Measurements from ENCODE around the gene RBP4. TPM values are rescaled to one million over a fixed set of nuclear protein-coding genes. Genes with fewer than 3 reads are reported as not detected.

Gene RBP4
- not detected for total RNA-seq

DNA sequence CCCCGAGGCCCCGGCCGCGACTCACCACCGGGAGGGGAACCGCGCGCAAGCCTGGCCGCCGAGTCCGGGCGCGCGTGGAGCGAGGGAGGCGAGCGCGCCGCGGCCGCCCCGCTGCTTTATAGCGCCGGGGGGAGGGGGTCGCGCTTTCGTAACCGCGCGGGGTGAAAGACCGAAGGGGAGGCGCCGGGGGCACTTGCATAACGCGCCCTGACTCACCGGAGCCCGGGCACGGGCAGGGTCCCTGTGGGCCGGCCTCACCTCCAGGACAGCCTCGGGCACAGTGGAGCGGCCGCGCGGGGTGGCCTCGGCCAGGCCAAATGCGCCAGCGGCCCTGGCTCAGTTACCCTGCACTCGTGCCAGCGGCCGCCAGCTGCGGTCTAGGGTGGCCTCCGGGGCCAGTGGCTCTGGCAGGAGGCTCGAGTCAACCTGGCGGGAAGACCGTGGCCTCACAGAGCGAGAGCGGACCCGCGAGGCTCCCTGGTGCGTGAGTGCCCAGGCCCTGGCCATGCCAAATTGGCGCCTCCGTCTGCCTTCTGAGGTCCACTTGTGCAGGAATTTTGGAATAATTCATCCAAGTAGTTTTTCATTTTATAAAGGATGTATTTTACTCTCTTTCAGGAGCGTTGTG, at the start of gene RBP4:
Gene RBP4, minus strand, starts transcription at position 90 of the 628 bp plus-strand sequence. CDS start 207 bp downstream, outside the sequence.
- DNase-seq (ENCODE audit: low read depth in 2 of 3, low spot score in 2 of 3): peak in 2 of 3 donors; percentile 14 to 26

DNA sequence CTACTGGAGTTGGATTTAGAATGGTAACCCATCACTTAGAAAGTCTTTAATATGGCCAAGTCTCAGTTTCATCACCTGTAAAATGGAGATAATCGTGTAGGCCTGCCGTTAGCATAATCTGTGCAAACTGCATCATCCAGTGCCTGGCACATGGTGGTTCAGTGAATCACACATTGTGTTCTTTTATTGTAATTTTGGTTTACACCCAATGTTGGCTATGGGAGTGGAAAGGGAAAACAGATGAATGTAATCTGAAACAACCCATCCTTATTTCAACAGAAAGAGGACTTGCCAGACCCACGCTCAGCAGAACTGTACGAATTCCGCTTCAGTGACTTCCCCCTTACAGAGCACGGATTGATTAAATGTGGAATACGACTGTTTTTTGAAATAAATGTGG, 38.8 kb upstream of the RBP4 start:
- no peak for DNase-seq (ENCODE audit: low read depth in 2 of 3, low spot score in 2 of 3)

DNA sequence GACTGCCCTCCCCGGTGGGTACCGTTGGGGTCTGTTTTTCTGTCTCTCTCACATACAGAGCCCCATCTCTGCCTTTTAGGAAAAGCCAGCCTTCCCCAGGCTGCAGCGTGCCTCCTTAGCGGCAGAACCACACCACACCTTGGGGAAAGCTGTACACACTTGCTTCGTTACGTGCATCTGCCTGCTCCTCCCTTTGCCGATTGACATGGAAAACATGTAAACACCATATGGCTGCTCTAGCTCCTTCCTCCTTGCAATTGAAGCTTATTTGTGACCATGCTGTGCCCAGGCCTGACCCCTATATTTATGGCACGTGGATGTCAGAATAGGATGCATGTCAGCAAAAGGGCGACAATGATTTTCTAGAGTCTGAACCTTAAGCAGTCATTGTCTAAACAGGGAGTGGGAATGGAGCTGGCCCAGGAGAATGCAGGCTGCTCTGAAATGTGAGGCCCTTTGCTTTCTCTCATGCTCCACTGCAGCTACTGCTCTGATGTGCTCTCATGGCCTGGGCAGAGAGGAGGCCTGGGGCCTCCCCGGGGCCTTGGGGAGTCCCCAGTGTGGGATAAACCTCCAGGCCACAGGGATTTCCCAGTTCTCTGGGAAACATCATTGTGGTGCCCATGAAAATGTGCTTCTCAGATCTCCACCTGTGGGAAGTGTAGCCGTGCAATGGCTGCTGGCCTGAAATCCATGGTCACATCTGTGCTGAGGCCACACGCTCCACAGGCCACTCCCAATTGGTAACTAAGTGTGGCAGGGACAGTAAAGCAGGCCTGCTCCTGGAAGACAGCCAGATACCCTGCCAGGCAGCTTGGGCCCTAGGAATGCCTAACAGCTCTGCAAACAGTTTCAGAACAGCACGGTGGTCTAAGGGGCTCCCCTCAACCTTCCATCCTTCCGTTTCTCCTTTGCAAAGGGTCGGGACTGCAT, 29.9 kb upstream of the RBP4 start:
- DNase-seq (ENCODE audit: low read depth in 2 of 3, low spot score in 2 of 3): no peak

DNA sequence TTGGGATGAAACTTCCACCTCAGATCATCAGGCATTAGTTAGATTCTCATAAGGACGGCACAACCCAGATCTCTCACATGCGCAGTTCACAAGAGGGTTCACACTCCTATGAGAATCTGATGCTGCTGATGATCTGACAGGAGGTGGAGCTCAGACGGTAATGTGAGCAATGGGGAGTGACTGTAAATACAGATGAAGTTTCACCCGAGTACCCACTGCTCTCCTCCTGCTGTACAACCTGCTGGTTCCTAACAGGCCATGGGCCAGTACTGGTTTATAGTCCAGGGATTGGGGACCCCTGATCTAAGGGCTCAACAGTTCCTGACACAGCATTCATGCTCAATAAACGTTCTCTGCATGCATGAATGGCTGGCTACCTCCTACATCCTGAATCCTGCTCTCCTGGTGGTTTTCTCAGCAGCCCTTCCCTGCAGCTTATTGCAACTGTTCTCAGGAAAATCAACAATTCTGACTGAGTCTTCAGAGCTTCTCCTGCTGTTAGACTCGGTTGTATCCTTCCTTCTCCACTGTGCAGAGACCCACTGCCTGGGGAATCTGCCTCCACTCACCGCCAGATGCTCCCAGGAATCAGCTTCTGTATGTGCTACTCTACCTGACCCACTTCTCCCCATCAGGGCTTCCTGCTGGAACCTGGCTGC, 28.7 kb upstream of the RBP4 start:
- no peak for DNase-seq (ENCODE audit: low read depth in 2 of 3, low spot score in 2 of 3)

DNA sequence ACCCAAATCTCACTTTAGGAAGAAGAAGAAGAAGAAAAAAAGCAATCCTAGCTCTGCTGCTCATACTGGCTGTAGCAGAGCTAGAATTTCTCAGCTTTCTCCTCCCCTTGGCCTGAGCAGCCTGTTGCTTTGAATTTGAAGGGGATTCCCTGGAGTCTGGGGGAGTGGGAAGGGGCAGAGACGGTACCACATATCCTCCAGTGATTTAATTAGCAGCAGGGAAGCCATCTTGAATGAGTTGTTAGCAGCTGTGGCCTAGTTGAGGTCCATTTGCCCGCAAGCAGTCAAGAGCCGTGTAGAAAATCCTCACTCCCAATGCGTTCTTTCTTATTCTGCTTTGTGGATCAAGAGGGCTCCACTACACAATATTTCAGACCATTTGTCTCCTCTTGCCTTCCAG, 27.8 kb upstream of the RBP4 start:
- DNase-seq (ENCODE audit: low read depth in 2 of 3, low spot score in 2 of 3): no peak

DNA sequence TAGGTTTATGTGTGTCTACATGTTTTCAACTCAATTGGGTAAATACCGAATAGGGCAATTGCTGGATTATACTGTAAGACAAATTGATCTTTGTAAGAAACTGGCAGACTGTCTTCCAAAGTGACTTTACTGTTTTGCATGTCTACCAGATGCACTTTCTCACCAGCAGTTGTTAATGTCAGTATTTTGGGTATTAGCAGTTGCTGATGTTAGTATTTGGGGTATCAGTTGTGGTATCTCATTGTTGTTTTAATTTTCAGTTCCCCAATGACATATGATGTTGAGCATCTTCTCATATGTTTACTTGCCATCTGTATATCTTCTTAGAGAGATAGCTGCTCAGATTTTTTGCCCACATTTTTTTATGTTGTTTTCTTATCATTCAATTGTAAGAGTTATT, 21.9 kb upstream of the RBP4 start:
- DNase-seq (ENCODE audit: low read depth in 2 of 3, low spot score in 2 of 3): no peak

DNA sequence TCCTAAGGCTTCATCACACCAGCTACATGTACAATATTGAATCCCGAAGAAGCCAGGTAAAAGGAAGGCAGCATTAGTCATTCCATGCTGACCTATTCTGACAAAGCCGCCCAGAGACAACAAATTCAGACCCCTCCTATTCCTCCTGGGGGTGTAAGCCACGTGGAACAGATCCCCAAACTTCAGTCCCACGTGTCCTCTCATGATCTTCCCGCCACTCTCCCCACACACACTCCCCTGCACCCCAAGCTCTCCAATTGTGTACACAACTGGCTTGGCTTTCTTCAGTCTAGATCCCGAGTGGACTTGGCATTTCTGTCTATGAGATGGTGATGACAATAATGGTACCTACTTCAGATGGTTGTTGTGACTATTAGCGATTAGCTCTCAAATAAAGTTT, 19.9 kb upstream of the RBP4 start:
- no peak for DNase-seq (ENCODE audit: low read depth in 2 of 3, low spot score in 2 of 3)

DNA sequence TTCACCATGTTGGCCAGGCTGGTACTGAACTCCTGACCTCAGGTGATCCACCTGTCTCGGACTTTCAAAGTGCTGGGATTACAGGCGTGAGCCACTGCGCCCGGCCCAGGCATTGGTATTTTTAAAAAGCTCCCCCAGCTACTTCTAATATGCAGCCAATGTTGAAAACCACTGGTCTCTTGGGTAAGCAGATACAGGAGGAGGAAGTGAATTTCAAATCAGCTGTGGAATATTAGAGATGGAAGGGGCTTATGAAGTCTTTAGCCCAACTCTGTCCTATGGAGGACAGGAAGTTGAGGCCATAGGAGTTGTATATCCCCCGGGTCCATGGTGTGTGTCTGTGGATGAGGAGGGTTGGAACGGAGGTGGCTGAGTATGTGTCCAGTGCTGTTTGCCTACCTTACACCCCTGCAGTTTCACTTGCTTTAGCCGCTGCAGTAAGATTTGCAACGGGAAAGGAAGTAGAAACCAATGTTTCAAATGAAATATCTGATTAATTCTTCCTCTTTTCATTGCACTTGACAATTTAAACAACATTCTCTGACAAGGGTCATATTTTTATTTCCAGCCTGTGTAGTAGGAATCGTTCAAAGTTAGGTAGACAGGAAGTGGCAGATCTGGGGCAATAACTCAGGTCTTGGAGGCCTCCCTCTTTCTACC, 14.7 kb upstream of the RBP4 start:
- peak in 1 of 3 donors; percentile 22 for DNase-seq (ENCODE audit: low read depth in 2 of 3, low spot score in 2 of 3)

DNA sequence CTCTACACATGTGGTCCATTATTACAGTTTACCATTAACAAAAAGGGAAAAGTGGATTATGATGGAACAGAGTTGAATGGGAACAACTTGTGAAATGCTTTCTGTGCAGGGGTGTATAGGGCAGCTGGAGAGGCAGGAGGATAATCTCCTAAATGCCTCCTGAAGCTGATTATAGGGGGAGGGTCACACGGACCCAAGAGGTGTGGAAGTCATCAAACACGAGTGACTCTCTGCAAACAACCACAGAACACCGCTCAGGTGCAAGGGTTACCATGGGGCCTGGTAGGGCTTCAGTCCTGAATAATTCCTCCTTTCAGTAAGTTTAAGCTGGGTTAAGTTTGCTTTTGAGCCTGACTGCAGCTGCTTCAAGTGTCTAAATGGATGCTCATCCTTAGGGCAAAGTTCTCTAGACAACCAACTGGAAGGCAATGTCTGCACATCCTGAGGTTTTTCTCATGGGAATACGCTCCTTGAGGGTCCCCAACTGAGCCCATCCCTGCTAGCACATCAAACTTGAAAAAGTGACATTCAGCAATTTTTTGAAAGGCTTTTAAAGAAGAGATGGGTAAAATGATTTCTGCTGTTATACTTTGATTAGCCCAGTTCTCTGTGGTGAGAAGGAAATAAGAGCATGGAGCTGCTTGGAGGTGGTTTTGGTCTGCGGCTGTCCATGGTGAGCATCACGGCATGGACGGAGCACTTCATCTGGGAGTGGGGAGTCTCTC, 13.2 kb upstream of the RBP4 start:
- no peak for DNase-seq (ENCODE audit: low read depth in 2 of 3, low spot score in 2 of 3)

DNA sequence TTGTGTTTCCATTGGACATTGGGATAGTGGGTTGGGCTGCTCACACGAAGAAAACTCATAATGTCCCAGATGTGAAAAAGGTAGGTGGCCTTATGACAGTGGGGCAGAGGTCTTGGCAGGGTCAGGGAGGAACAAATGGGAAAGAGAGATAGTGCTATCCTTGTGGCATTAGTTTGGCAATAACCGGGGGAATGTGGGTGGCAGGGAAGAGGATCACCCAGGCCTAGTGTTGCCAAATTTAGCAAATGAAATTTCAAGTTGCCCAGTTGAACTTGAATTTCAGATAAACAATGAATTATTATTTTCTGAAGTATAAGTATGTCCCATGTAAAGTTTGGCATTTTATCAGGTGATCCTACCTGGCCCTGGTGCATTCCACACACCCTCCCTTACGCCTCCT, 12.1 kb upstream of the RBP4 start:
- no peak for DNase-seq (ENCODE audit: low read depth in 2 of 3, low spot score in 2 of 3)

DNA sequence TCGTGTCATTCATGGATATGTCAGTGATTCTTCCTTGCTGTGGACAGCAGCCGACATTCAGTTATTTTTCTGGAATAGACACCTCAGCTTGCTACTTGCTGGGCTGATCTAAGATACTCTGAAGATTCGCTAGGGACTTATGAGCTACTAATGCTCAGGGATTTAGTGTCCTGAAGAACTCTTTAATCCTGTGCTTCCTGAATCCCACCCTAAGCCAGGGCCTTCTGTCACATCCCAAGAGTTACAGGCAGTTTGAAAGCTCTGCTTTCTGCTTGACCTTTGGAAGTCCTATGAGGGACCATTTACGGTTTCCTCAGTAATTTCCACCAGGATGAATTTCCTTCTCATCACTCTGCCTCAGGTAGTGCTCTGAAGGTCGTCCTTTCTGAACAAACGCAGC, 11.3 kb upstream of the RBP4 start, which contains the start of gene PDE6C:
Gene PDE6C, plus strand, starts transcription at position 227 of the 400 bp plus-strand sequence. CDS start 189 bp downstream, outside the sequence.
- DNase-seq (ENCODE audit: low read depth in 2 of 3, low spot score in 2 of 3): no peak

DNA sequence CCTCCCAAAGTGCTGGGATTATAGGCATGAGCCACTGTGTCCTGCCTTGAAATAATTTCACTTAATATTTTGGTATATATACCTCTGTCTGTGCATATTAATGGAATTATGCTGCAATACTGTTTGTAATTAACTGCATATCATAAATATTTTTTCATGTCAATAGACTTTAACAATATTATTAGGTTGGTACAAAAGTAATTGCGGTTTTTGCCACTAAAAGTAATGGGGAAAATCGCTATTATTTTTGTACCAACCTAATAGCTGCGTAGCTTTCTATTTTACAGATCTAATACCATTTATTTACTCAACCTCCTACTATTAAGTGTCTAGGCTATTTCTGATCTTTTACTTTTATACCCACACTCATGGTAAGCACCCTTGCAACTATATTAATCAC, 7.4 kb upstream of the RBP4 start:
- no peak for DNase-seq (ENCODE audit: low read depth in 2 of 3, low spot score in 2 of 3)

DNA sequence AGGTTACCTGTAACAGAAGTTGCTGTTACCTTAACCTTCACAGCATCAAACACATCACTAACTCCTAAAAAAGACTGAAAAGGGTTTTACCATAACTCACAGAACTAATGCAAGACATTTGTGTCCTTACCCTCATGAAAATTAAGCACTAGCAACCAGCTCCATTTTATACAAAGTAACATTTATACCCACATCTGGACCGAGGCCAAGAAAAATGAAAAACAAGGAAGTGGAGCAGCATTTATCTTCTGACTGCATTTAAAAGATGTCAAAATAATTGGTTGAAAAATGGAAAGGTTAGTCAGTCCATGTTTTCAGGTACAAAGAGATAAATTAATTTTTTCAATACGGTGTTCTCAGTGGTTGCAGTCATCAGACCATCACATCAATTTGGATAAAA, 3.1 kb upstream of the RBP4 start:
- peak in 2 of 3 donors; percentile 51 to 86 for DNase-seq (ENCODE audit: low read depth in 2 of 3, low spot score in 2 of 3)

DNA sequence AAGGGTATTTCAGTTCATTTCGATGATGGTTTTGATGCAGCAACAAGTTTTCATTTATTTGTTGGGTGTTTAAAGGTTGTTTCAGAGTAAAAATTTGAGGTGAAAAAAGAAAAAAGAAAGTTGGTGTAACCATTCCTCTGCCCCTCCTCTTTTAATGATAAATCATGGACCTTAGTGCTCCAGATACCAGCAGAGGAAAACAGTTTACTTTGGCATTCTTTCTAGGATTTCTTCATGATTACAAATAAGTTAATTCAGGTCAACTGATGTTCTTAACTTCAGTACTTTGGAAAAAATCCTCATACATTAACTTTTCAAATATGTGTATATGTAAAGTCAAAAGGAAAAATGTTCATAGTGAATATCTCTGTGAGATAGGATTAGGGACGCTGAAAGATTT, 2.0 kb upstream of the RBP4 start:
- DNase-seq (ENCODE audit: low read depth in 2 of 3, low spot score in 2 of 3): no peak

DNA sequence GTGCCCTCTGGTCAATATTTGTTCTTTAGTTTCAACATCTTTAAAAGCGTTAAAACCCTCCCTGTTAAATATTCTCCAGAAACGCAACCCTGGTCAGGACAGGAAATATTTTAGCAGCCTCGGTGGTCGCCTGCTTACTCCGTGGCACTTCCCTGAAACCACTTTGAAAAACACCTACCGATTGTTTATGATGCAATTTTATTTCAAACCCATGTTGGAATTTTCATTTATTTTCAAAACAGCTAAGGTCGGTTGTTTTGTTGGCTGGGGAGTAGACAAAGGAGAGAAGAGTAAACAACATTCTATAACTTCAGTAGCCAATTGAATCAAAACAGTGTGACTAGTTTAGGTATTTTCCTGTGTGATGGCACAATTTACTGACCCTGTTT, 733 bp upstream of the RBP4 start:
- no peak for DNase-seq (ENCODE audit: low read depth in 2 of 3, low spot score in 2 of 3)

DNA sequence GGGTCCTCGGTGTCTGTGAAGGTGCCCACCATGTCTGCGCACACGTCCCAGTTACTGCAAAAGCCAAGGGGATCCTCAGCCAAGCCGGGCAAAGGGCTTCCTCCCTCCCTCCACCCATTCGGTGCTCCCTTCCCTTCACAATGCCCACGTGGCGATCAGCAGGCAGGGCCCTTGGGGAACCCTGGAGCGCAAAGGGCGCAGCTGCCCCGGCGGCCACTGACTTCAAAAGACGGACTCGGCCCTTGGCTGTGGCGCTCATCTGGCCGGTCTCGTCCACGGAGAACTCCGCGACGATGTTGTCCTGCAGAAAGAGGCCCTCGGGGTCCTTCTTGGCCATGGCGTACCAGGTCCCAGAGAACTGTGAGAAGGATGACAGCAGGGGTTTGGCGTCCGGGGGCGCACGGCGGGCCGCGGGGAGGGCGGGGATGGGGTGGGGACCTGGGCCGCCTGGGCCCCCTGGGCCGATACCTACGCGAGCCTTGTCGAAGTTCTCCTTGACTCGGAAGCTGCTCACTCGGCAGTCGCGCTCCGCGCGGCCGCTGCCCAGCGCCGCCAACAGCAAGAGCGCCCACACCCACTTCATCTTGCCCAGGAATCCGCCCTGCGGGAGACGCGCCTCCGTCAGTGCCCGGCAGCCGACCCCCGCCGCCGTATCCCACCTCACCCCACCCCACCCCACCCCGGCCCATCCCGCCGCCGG, 439 bp downstream of the RBP4 start:
- DNase-seq (ENCODE audit: low read depth in 2 of 3, low spot score in 2 of 3): peak in 2 of 3 donors; percentile 43 to 53

DNA sequence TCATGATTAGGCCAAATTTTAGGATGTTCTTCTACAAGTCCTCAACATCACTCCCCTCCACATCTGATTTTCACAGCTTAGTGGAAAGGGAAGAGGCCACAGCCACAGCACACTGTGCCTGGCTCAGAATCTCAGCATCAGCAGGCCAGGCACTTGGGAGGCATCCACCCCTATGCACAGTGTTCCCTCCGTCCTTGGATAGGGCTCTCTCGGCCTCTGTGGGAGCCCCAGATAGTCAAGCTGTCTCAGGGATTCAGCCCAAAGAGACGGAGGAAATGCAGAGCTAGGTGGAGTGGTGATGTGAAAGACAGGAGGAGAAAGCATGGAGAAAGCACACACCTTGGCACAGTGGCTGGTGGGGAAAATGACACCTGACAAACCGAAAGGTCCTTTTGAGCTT, 1.3 kb downstream of the RBP4 start:
- no peak for DNase-seq (ENCODE audit: low read depth in 2 of 3, low spot score in 2 of 3)

DNA sequence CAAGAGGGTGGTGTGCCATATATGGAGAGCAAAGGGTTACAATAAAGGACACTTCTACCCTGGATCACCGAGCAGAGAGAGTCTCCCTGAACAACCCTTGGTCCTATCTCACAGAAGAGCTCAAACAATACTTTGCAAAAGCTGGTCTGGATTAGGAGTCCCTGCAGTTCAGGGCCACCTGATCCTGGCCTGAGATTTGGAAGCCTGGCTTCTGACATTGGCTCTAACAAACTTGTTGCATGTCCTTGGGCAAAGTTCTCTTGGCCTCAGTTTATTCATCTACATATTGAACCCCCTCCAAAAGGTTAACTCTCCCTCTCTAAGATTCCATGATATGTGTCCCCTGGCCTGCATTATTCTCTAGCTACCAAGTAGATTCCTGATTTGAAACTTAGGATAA, 1.7 kb downstream of the RBP4 start:
- DNase-seq (ENCODE audit: low read depth in 2 of 3, low spot score in 2 of 3): no peak

DNA sequence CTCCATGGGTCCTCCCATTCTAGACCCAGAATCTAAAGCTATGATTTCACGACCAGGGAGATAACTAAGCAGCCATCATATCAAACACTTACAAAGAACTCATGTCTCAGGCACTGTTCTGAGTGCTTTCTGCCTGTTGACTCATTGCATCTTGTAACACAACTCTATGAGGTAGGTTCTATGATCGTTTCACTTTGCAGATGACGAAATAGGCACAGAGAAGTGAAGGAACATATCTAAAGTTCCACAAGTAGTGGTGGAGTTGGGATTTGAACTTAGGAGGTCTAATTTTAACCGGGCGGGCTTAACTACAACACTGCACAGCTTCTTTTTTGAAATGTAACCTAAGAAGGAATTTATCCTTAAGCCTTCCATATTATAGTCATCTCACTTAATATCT, 2.9 kb downstream of the RBP4 start:
- no peak for DNase-seq (ENCODE audit: low read depth in 2 of 3, low spot score in 2 of 3)
